Measurements from ENCODE around the gene SDCBP2.
A peak's percentile ranks its signal among the peaks of the same experiment; 100 is the strongest.

Gene SDCBP2

GRCh38 chr20:1265916-1266166 lies 63.1 kb downstream of the SDCBP2 start:
- peak overlapping the region; percentile 36 for H3K4me3 ChIP-seq (ENCODE audit: low read length)
- no peak for TF ChIP-seq ZNF274 (IDR thresholded peaks at IDR 0.05; ENCODE audit: low read depth, low read length)

- no peak for TF ChIP-seq ZNF274 (IDR thresholded peaks at IDR 0.05; ENCODE audit: low read depth, low read length)
- peak overlapping the region; percentile 36; the same call in 1 of the 2 replicates for H3K4me3 ChIP-seq (ENCODE audit: low read length)
Measured at GRCh38 chr20:1265226-1265915, 63.6 kb downstream of the SDCBP2 start.

DNA sequence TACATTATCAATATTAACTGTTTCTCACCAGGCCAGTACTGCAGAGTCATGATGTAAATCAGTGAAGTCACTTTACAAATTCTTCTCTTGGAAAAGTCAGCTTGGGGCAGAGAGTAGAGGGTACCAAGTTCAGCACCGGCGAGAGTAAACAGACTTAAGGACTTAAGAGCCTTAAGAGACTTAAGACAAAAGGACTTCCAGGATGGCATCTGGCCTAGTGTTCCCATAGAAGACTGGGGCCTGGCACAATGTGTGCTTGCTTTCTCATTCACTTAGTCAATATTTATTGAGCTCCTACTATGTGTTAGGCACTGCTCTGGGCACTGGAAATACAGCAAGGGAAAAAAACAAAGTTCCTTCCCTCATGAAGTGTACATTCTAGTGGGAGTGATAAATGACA lies 64.2 kb downstream of the SDCBP2 start:
- H3K4me3 ChIP-seq (ENCODE audit: low read length): no peak overlapping the region
- TF ChIP-seq ZNF274 (IDR thresholded peaks at IDR 0.05; ENCODE audit: low read depth, low read length): no peak

DNA sequence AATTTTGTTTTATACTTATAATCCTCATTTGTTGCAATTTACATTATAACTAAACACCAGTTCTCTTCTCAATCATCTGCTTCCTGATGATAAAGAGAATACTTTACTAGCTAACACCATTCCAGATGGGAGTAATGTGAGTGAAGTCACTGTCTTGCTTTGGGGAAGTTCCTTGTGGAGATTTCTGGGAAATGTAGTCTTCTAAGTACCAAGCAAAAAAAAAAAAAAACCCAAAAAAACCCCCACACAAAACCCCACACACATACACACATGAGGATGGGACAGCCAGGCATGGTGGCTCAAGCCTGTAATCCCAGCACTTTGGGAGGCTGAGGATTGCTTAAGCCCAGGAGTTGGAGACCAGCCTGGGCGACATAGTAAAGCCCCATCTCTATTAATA lies 65.1 kb downstream of the SDCBP2 start:
- no peak overlapping the region for H3K4me3 ChIP-seq (ENCODE audit: low read length)
- TF ChIP-seq ZNF274 (IDR thresholded peaks at IDR 0.05; ENCODE audit: low read depth, low read length): no peak
